Endothelial cell of umbilical vein (primary cell): ENCODE measurements around the gene TREML4. TPM values are rescaled to one million over a fixed set of nuclear protein-coding genes. Genes with fewer than 3 reads are reported as not detected.

Source experiments
- BruUV-seq: library from RNA; stranded (reverse); fragments of 400-500 nt; replicated peaks from 2 replicates; lab custom pipeline; 2021; lab: Mats Ljungman, UMichigan
- CTCF ChIA-PET: fragments of 300-600, 350-600 bp; sonication (Branson Sonifier 250); formaldehyde crosslinking; loops from one replicate; lab custom pipeline; 2021; ENCODE audit warnings: antibody characterized with exemption, inconsistent platforms; lab: Charles Lee
- POLR2A ChIA-PET: fragments of 300-600, 350-600 bp; sonication (Branson Sonifier 250); formaldehyde crosslinking; loops from one replicate; lab custom pipeline; 2021; ENCODE audit warnings: antibody characterized with exemption, inconsistent platforms; lab: Charles Lee
- DNase-seq: peaks from one replicate; pipeline ENCODE4 v3.0.0-alpha.2; 2011; ENCODE audit warnings: low read depth, low spot score
- FAIRE-seq: peaks from 2 replicates; lab custom pipeline; 2011; peaks lifted over from hg19 to GRCh38; lab: Jason Lieb, UNC
- H2AFZ ChIP-seq: 2 replicates; pipeline ENCODE4 v1.6.0; 2012; ENCODE audit warnings: low read depth, low read length, control low read depth, inconsistent platforms
- H3K27ac ChIP-seq: 2 replicates; pipeline ENCODE4 v1.5.1; 2011; ENCODE audit warnings: low read depth, mild to moderate bottlenecking, control low read depth, low read length, moderate library complexity; ENCODE audit not compliant: insufficient read depth
- H3K27me3 ChIP-seq, 2 experiments: 2 replicates each; pipeline versions ENCODE4 v1.6.0 to v1.6.1; 2011; ENCODE audit warnings: low read length in 2 of 2, mixed read lengths in 1 of 2; ENCODE audit not compliant: control insufficient read depth in 2 of 2, insufficient read depth in 2 of 2
- H3K36me3 ChIP-seq, 2 experiments: 2 replicates in 1 of 2; 3 replicates in 1 of 2; pipeline ENCODE4 v1.5.1; 2011; ENCODE audit warnings: low read length in 2 of 2, mild to moderate bottlenecking in 1 of 2, moderate library complexity in 1 of 2; ENCODE audit not compliant: control insufficient read depth in 2 of 2, insufficient read depth in 2 of 2; ENCODE audit errors: extremely low read depth in 1 of 2
- H3K4me1 ChIP-seq: 3 replicates; pipeline ENCODE4 v1.5.1; 2011; ENCODE audit warnings: mild to moderate bottlenecking, low read length; ENCODE audit not compliant: control insufficient read depth, insufficient read depth; ENCODE audit errors: extremely low read depth
- H3K4me2 ChIP-seq: 2 replicates; pipeline ENCODE4 v1.6.1; 2011; ENCODE audit warnings: low read length, control low read depth, mixed read lengths; ENCODE audit not compliant: insufficient read depth
- H3K4me3 ChIP-seq, 3 experiments: fragments of 200-600 bp in 1 of 3; sonication (generic), shearing (Covaris generic) in 1 of 3; replicated peaks in 1 of 3; 2 replicates each; pipeline ENCODE4 v1.5.1; 2011 to 2016; ENCODE audit warnings: control low read depth in 3 of 3, low read length in 3 of 3, mild to moderate bottlenecking in 2 of 3, inconsistent platforms in 1 of 3, low read depth in 1 of 3, moderate library complexity in 1 of 3; ENCODE audit not compliant: insufficient read depth in 1 of 3
- H3K79me2 ChIP-seq: 2 replicates; pipeline ENCODE4 v1.6.0; 2012; ENCODE audit warnings: low read length, inconsistent platforms; ENCODE audit not compliant: control insufficient read depth, insufficient read depth
- H3K9ac ChIP-seq: replicated peaks from 2 replicates; pipeline ENCODE3; 2011; ENCODE audit warnings: low read length, control low read depth; ENCODE audit not compliant: insufficient read depth; ENCODE audit errors: extremely low read depth
- H3K9me1 ChIP-seq: replicated peaks from 3 replicates; pipeline ENCODE4 v1.6.0; 2011; ENCODE audit warnings: mild to moderate bottlenecking, low read length; ENCODE audit not compliant: control insufficient read depth, insufficient read depth; ENCODE audit errors: extremely low read depth
- H3K9me3 ChIP-seq: replicated peaks from 2 replicates; pipeline ENCODE4 v1.5.1; 2012; ENCODE audit warnings: low read length, inconsistent platforms; ENCODE audit not compliant: control insufficient read depth, insufficient read depth
- H4K20me1 ChIP-seq: replicated peaks from 2 replicates; pipeline ENCODE3; 2011; ENCODE audit warnings: mild to moderate bottlenecking, low read length; ENCODE audit not compliant: control insufficient read depth, insufficient read depth; ENCODE audit errors: extremely low read depth
- CTCF ChIP-seq, 2 donors: IDR thresholded peaks; 1 replicate in 1 of 2; 2 replicates in 1 of 2; pipeline ENCODE4 v1.5.1; 2011; ENCODE audit warnings: low read length in 2 of 2, mild to moderate bottlenecking in 2 of 2, moderate library complexity in 2 of 2, control low read depth in 1 of 2, inconsistent platforms in 1 of 2, low read depth in 1 of 2; ENCODE audit not compliant: insufficient read depth in 1 of 2; ENCODE audit errors: extremely low read depth in 1 of 2
- EZH2 ChIP-seq: IDR thresholded peaks from 2 replicates; pipeline ENCODE4 v1.6.1; 2012; ENCODE audit warnings: borderline replicate concordance, low read depth, mild to moderate bottlenecking, moderate library complexity, low read length, inconsistent platforms; ENCODE audit not compliant: severe bottlenecking
- FOS ChIP-seq: IDR thresholded peaks from 2 replicates; pipeline ENCODE4 v1.6.1; 2011; ENCODE audit warnings: mild to moderate bottlenecking, low read length, moderate library complexity, borderline replicate concordance; ENCODE audit not compliant: insufficient read depth
- GATA2 ChIP-seq: IDR thresholded peaks from 2 replicates; pipeline ENCODE4 v1.7.0; 2011; ENCODE audit warnings: low read depth, mild to moderate bottlenecking, moderate library complexity, mixed read lengths, low read length; ENCODE audit not compliant: insufficient read length, insufficient read depth
- JUN ChIP-seq: IDR thresholded peaks from 2 replicates; pipeline ENCODE4 v1.6.1; 2011; ENCODE audit warnings: borderline replicate concordance, low read depth; ENCODE audit not compliant: insufficient read length, insufficient read depth
- MAX ChIP-seq: IDR thresholded peaks from 2 replicates; pipeline ENCODE4 v1.6.1; 2011; ENCODE audit not compliant: insufficient read depth, insufficient read length
- MYC ChIP-seq: IDR thresholded peaks from one replicate; pipeline ENCODE4 v1.6.1; 2011; ENCODE audit warnings: mild to moderate bottlenecking, low read depth, low read length
- POLR2A ChIP-seq: IDR thresholded peaks from 2 replicates; pipeline ENCODE4 v1.6.1; 2012; ENCODE audit warnings: low read depth, mild to moderate bottlenecking, control low read depth, low read length
- POLR2AphosphoS5 ChIP-seq: IDR thresholded peaks from 2 replicates; pipeline ENCODE4 v1.6.1; 2012; ENCODE audit warnings: low read depth, mild to moderate bottlenecking, control low read depth, low read length, moderate library complexity; ENCODE audit not compliant: insufficient read depth
- dilution Hi-C: fragments of 300-500 bp; cut with MboI; formaldehyde crosslinking; loops from one replicate; pipeline ENCODE4 v1.15.0; 2019; ENCODE audit warnings: low sequenced_read_pairs; ENCODE audit not compliant: extremely low pct_ligation_motif_present
- intact Hi-C: fragments of 100-400 bp; cut with micrococcal nuclease; formaldehyde crosslinking; loops from one replicate; pipeline ENCODE4 v1.10.0; 2022
- polyA plus RNA-seq, 4 experiments: library from polyadenylated mRNA; depleted of rRNA in 3 of 4; stranded (reverse) in 3 of 4; unstranded in 1 of 4; fragments of >200 nt; gene quantifications; 2 replicates each; pipeline versions ENCODE4 v1.2.1 to v1.2.3, GENCODE V29; 2011 to 2012; ENCODE audit warnings: missing spikeins in 1 of 4
- total RNA-seq: library from RNA; stranded (reverse); gene quantifications from 2 replicates; pipeline ENCODE4 v1.2.3, GENCODE V29; 2021

Gene TREML4
- total and polyA plus RNA-seq, 2 donors (not counting 3 experiments of a cell fraction or from before 2014, with no cell fraction given), result not detected

- Histone ChIP-seq H3K9ac (no peak overlapping the region), H3K4me1 (no peaks in the 10 kb centered on the region), H3K4me2 (no peak overlapping the region), H3K9me1 (no peaks in the 10 kb centered on the region), H3K36me3 (no peaks in the 10 kb centered on the region), H2AFZ (no peak overlapping the region), H3K9me3 (no peaks in the 10 kb centered on the region), H3K27ac (no peak overlapping the region), H3K79me2 (no peaks in the 10 kb centered on the region), H3K4me3 (no peak overlapping the region), H3K27me3 (no peaks in the 10 kb centered on the region), H4K20me1 (no peaks in the 10 kb centered on the region)
- intact Hi-C loops (no loop called here), dilution Hi-C loops (no loop called here)
- CTCF ChIA-PET, result interaction anchor here (1.5 kb wide), 1 partner anchor 9 kb away, joined by 6 read pairs; no protein-coding TSS in a partner anchor
- no TSS peak for BruUV-seq
- DNase-seq (no peak), FAIRE-seq (no peak)
- POLR2A ChIA-PET, result no interaction called here
- TF ChIP-seq JUN (no peak), POLR2A (no peak), CTCF (IDR thresholded peaks at IDR 0.05; ENCODE audit: extremely low read depth in 1 of 2, insufficient read depth in 1 of 2, low read depth in 1 of 2, low read length in 2 of 2) (no peak), FOS (no peak), POLR2AphosphoS5 (no peak), GATA2 (no peak), MYC (no peak), MAX (no peak), EZH2 (no peak)
Observed at GRCh38 chr6:41269716-41270115, 41.6 kb downstream of the TREML4 start.
